NCI-H2029 (cell line): Measurements from ENCODE around the gene CACNA2D1.

ENCODE experiments used
- DNase-seq: peaks from one replicate; lab custom pipeline; 2025; lab: John Stamatoyannopoulos, UW

Gene CACNA2D1

DNA sequence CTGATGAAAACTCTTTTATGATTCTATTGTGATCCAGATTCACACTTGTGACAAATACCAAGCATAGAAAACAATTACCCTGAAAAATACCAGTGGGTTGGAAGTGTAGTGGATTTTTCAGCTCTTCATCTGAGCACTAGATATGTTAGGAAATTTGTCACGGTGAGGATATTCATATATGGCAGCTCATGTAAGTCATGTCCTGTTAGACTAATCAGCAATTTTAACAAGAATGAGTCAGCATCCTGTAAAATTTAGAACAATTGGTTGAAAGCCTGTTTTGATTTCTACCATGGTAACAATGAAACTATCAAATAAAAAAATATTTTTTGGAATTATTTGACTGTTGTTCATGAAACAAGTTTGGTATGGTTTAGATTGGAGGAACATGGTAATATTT lies 334.3 kb downstream of the CACNA2D1 start:
- no peak for DNase-seq

DNA sequence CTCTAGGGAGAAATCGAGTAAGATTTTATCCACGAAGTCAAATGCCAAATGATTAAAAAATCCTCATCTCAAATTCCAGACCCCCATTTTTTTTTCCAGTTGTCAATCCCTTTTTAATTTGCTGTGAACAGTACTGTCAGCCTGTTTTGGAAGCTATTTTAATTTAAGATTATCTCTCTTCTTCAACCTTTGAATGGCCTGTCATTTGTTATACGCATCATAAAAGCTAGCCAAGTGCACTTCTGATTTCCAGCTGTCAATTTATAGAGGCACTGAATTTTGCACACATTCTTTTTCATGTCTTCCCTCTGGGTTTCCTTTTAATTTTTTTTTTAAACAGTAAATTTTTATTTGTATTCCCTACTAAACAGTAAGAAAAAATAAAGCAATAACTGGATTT lies 337.4 kb downstream of the CACNA2D1 start:
- no peak for DNase-seq

DNA sequence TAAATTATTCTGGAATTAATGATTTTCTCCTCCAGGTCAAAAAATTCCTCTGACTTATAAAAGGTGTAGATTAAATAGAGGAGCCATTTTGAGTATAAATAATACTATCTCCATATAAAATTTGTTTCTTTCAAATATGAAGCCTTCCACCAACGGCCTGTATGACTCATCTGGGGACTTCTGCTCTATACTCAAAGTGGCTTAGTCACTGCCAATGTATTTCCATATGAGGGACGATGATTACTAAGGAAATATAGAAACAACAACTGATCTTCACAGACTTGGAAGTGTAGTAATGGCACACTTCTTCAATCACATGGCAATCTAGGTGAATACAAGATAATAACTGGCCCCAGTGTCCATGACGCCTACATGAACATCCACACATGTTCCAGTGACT lies 338.1 kb downstream of the CACNA2D1 start:
- no peak for DNase-seq

DNA sequence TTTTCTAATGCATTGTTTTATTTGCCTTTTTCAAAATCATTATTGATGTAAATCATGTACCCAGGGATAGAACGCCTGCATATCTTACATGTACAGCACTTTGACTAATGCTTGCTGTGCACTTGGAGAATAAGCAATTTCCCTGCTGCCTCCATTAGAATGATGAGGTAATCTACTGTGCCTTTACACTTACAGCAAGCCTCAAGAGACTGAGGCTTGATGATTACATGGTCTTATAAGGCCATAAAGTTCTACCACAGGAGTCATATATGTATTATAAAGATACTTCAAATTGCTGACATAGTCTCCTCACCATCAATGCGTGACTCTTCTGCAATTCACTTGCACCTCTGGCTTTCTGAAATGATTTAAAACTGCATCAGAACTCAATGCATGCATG lies 345.2 kb downstream of the CACNA2D1 start:
- DNase-seq: no peak

DNA sequence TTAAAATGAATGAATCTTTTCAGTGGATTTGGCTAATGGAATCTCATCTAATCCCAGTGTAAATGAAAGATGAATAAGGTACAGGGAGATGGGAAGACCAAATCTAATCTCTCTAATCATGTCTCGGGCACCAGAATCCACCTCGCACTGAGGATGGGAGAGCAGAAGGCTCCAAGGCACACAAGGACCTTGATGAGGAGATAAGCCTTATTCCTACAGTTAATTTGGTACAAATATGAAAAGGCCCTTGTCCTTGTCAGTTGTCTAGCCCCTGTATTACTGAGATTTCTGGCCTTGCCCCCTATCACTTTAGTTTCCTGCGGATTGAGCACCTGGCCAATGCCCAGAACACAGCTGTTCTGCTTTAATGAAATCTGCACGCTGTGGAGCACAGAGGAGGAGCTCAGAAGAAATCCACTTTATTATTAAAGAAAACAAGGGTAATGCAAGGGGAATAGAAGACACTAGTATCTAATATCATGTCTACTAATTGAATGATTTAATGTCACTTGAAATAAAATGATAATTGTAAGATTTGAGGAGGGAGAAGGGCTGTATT lies 352.4 kb downstream of the CACNA2D1 start:
- DNase-seq: no peak

DNA sequence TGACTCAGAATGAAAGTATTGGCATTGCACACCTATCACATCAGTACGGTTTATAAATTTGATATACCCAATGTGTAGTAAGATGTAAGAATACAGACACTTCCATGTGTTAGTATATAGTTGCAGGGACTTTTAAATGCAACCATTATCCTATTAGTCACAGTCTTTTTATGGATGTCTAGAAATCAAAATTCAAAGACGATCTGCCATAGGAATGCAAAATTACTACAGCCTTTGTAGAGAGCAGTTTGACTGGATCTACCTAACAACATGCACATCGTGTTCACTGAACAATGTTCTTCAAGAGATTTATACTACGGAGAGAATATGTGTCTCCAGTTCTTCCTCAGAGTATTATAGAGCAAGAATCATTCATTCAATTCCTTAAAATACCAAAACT lies 356.5 kb downstream of the CACNA2D1 start:
- no peak for DNase-seq

DNA sequence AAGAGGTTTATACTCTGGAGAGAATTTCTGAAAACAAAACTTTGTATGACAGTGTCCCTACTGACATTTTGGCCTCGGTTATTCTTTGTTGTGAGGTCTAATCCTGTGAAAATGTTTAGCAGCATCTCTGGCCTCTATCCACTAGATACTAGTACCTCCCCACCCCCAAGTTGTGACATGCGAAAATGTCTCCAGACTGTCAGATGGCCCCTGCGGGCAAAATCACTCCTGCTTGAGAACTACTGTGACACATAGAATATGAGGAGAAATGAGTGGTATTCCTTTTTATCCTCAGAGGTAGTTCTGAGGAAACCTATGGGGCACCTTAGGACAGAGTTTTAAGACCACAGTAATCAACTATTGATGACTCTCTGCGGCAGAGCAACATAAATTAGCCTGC lies 358.5 kb downstream of the CACNA2D1 start:
- DNase-seq: no peak

DNA sequence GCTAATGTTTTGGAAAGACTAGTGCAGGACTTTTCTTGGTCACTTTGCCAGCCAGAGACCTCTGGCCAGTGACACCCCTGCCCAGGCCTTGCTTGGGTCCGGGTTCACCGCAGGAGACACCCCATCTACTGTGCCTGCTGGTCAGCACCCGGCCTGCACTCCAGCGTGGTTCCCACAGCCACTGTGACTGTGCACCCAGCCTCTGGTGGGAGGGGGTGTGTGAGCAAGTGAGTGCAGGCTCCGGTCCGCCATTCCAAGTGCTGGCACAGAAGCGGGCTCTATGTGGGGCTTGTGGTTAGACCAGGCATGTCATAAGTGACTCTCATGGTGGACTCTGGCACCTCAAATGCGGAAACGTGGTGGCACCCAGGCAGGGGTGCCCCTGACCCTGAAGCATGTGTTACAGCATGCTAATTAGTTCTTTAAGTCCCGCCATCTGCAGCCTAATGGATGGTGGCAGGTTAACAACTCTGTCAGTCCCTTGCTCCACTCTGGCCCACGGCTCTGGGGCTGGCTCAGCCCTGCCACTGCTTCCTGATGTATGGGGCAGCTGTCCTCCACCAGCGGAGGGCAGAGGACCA lies 361.8 kb downstream of the CACNA2D1 start:
- DNase-seq: no peak

DNA sequence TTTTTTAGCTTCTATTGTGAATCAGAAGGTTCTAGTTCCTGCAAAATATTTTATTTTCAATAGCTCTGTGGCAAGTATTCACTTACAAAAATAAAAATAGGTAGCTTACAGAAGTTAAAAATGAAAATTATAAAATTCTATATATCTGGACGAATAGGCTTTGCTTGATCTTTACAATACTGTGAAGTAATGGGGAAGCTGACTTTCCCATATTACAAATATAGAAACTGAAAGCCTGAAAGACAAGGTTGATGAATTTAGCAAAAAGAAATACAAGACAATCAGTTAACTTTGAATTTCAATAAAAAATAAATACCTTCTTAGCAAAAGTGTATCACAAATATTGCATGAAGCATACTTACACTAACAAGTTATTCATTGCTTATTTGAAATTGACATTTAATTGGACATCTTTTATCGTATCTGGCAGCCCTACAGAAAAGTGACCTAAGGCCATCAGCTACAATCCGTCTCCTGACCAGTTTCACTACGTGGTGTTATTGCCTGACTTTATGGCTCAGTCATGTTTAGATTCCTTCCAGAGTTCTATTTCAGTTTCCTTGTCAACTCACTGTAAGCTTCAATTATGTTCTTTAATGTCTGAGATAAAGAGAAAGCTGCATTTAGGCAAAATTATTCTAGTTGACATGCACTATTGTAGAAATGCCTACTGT lies 363.2 kb downstream of the CACNA2D1 start:
- no peak for DNase-seq

DNA sequence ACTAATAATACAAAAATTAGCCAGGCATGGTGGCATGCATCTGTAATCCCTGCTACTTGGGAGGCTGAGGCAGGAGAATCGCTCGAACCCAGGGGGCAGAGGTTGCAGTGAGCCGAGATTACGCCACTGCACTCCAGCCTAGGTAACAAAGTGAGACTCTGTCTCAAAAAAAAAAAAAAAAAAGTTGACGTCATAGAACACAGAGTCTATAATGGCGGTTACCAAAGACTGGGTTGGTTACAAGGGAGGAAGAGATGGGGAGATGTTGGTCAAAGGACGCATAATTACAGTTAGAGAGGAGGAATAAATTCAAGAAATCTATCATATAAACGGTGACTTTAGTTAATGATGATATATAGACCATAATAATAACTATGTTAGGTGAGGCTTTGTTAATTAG lies 364.1 kb downstream of the CACNA2D1 start:
- DNase-seq: no peak

DNA sequence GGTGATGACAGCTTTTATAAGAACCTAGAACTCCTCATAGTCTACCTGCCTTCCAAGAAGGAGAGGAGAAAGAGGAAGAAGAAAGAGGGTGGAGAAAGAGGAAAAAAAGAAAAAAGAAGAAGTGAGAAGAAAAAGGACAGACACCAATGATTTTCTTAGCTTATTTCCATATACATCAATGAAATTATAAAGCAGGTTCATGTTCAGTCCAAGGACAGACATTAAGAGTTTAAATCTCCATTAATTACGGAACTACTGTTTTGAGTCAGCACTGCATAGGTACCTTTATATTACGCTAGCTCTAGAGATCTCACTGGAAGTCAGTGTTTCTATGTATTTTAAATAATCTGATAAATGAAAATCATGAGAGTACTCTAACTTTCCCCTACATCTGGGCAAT lies 364.8 kb downstream of the CACNA2D1 start:
- no peak for DNase-seq

DNA sequence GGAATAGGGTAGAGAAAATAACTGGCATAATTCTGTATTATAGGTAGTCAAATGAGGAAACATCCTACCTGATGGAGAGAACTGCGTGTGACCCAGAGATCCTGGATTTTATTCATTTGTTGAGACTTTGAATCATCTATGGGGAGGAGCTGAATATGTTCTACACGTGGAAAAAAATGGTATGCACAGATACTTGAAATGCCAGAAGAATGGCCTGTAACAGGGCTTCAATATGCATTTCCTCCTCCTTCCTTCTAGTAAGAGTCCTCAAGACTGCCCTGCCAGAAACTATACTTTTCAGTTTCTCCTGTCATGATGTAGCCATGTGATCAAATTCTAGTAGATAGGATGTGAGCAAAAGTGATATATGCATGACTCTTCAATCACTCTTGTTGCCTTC lies 372.1 kb downstream of the CACNA2D1 start:
- DNase-seq: no peak

DNA sequence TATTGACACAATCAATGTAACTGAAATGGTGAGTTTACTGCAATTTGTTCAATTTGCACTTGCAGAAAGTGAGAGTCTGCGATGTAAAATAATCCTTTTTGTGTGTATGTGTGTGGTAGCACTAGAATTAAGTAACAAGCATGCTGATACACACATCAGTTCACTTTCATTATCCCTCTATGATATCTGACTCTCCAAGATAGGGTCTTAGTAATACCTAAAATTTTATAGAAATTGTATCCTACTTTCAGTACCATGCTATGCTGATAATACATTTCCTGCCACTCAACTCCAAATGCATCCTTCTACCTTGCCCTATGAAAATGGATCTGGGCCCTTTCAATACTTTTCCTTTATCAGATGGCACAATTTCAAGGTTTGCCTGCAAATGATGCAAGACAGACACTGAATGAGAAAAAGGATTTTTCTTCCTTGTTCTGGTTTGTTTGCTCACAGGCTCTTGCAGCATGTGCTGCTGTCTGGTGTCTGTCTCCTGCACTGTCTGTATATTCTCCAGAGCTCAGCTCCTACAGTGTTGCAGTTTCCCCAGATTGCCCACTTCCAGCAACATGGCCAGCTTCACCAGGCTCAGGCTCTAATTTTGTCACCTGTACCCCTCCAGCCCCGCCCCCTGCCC lies 375.8 kb downstream of the CACNA2D1 start:
- no peak for DNase-seq

DNA sequence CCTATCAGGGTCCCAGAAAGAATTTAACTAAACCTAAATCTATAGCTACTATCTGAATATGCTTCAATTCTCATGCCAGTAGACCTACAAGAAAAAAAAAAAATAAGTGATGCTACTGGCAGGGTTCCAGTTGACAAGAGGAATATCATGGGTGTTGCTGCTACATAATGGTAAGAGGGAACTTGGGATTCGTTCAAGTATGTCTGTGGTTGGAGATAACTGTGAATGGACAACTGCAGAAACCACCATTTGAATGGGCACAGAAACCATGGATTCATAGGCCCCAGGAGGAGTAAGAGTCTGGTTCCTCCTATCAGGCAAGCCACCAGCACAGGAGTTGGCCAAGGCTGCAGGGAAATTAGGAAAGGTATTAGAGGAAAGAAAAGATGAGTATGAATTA lies 386.1 kb downstream of the CACNA2D1 start:
- no peak for DNase-seq

DNA sequence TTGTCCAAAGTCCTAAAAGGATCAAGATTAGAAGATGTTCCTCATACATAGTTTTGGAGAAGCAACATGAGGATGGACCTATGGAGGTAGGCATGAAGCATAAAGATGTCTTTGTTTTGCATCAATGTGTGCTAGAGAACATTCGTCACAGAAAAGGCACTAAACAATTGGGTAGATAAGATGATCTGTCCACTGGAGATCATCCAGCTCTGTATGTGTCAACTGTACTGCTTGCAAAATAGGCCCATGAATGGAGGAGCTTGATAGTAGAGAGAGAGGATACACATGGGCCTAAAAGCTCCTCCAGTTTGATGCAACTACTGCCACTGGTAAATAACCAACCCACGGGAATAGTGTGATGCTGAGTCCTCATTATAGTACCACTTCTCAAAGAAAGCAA lies 387.3 kb downstream of the CACNA2D1 start:
- DNase-seq: no peak

DNA sequence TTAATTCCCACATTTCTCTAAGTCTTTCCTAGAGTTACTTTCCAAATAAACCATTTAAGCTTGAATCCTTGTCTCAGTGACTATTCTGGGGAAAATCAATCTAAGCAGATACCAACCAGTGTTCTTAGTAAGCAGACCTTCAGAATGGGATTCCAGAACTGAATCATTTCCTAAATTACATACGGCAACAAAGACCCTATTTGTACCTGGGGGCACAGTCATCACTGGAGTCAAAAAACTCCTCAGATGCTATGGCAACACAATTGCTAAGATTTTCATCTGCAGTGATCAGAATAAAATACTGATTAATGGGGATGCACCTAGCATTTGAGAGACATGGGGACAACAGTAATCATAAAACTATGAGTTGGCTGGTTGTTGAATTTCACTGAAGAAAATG lies 389.0 kb downstream of the CACNA2D1 start:
- no peak for DNase-seq

DNA sequence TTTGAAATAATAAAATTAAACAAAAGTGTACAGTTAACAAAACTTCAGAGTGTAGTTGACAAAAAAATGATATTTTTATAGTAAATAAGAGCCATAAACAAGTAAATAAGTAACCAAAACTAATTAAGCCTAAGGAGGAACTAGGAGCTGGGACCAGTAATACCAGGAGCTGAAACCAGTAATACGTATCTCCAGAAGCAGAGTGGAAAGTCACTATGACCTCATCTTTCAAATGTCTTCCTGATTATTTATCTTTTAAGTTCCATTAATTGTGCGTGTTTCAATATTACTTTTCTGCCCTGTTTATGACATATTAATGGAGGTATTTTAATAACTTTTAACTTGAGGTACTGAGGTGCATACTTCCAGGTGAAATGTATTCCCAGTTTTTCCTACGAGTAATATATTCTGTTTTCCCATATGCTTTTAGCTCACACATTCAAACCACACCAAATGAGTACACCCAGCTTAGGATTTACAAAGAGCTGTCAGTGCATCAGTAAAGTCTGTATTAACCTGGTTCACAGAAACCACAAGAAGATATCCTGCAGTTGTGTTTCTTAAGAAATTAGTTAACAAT lies 390.0 kb downstream of the CACNA2D1 start:
- no peak for DNase-seq

DNA sequence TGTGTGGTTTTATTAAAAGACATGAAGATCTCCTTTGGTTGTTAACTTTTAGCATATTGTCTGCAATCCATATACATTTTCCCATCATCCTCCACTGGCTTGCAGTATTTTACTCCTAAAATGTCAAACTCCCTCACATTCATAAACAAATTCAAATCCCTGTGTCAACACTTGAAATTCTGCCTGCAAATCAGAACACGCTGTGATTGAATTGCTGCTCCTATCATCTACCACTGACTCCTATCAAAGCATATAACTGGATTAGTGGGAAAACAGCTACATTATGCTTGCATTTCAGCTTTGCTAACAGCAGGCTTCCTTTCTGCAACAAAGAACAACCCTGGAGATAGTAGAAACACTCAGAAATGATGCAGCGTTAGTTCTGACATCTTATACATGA lies 392.0 kb downstream of the CACNA2D1 start:
- no peak for DNase-seq

DNA sequence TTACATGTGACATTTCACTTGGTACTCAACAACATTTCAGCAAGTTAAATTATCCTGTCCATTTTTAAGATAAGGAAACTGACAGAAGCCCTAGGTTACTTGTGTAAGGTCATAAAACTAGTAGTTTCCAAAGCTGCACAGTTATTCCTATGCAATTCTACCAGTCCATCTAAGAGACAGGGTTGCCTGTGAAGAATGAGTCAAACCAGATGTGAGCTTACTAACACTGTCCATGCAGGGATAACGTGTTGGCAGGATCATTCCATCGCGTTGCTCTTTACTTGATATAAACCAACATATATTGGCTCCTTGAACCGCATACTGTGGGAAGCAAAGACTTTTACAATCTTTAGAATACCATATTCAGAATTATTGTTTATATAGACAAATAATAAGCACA lies 392.8 kb downstream of the CACNA2D1 start:
- DNase-seq: no peak

DNA sequence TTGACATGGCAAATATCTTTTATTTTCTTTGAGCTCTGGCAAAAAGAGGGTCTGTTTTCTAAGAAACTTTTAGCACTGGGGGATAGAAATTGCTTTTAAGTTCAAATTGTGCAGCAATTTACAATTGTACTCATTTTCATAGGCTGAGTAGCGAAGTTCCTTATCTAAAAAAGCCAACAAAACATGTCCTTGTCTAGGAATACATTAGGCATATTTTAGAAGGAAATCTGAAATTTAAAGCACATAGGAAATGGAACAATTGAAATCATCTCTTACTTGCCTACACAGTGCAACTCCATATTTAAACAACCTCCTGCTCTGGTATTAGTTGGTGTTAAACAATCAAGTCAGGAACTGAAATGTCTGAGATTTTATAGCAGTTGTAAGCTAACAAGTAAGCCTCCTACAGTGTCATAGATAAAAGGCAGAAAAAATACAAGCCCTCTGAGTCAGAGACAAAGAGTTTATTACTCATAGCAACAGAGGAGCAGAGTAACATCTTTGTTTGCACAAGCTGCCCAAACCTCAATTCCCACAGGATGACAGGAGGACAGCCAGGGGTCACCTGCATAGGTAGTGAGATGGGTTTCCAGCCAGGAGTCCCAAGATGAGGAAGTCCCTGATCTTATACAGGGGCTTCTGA lies 393.6 kb downstream of the CACNA2D1 start:
- no peak for DNase-seq

DNA sequence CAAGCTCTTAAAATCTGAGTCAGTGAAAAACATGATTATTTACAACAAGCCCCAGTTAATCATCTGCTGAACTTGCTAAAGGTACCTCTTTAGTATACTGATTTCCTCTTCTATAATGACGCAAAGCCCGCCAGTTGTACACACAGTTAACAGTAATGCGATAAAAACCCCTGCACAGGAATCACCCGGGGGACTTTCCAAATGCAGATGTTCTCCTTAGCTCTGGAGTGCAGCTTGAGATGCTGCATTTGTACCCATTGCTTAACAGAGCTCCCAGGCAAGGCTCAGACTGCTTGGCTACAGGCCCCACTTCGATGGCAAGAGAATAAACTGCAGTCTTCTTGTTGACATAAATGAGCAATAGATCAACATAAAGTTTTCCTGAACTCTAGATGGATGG lies 394.1 kb downstream of the CACNA2D1 start:
- no peak for DNase-seq

DNA sequence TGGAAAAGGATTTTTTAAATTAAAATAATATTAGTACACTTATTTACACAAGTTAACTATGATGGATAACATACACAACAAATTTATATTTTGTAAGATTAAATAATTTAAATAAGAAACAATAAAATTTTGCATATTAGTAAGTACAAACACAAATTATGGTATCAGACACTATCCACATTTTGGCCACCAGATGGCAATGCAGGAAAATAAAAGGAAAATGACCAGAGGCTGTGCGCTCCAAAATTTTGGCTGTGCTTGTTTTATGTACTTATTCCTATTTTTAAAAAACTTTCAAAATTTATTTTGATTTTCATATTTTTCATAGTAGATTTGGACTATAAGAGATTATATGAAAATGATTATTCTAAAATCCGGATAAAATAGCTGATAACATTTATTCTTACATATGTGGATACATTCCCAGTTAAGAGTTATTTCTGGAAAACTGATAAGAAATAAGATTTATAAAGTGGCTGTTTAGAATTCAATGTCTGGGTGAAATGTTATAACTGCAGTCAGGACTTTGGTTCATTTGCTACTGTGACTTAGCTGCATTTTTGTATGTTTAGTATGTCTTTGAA lies 399.0 kb downstream of the CACNA2D1 start:
- peak; percentile 45 for DNase-seq
